CD8-positive, alpha-beta memory T cell (primary cell): ENCODE measurements around the gene LDLRAD4. TPM values are rescaled to one million over a fixed set of nuclear protein-coding genes. Genes with fewer than 3 reads are reported as not detected.
A peak's percentile ranks its signal among the peaks of the same experiment; 100 is the strongest.

Experiments used
- CTCF ChIA-PET: fragments of 350-600 bp; sonication (Branson Sonifier 250); formaldehyde crosslinking; loops from one replicate; lab custom pipeline; 2021; ENCODE audit warnings: antibody characterized with exemption; lab: Charles Lee
- POLR2A ChIA-PET: fragments of 350-600 bp; sonication (Branson Sonifier 250); formaldehyde crosslinking; loops from one replicate; lab custom pipeline; 2021; ENCODE audit warnings: antibody characterized with exemption; lab: Charles Lee
- DNase-seq, 5 donors: peaks; one replicate each; pipeline versions ENCODE4 v3.0.0 to v3.0.0-alpha.2; 2020 to 2022; ENCODE audit warnings: mixed read lengths in 1 of 5
- H3K27ac ChIP-seq: one replicate; pipeline ENCODE4 v1.7.0; 2013; ENCODE audit warnings: low read depth, mild to moderate bottlenecking, low read length, moderate library complexity
- H3K27me3 ChIP-seq: 2 replicates; pipeline ENCODE4 v1.7.0; 2013; ENCODE audit warnings: low read length, mild to moderate bottlenecking; ENCODE audit not compliant: insufficient read depth, poor library complexity, severe bottlenecking
- H3K36me3 ChIP-seq: 2 replicates; pipeline ENCODE4 v1.7.0; 2013; ENCODE audit warnings: mild to moderate bottlenecking, low read length, moderate library complexity; ENCODE audit not compliant: insufficient read depth
- H3K4me1 ChIP-seq: 2 replicates; pipeline ENCODE4 v1.7.0; 2013; ENCODE audit warnings: mild to moderate bottlenecking, low read length, moderate library complexity; ENCODE audit not compliant: insufficient read depth
- H3K4me3 ChIP-seq: 2 replicates; pipeline ENCODE4 v1.7.0; 2013; ENCODE audit warnings: mild to moderate bottlenecking, low read length
- H3K9me3 ChIP-seq: 2 replicates; pipeline ENCODE4 v1.7.0; 2013; ENCODE audit warnings: mild to moderate bottlenecking, low read length
- H3K27ac Mint-ChIP-seq, 8 donors: one replicate each; pipeline ENCODE4 v1.8.0; 2020 to 2021; ENCODE audit warnings: mixed read lengths in 8 of 8, mild to moderate bottlenecking in 6 of 8, inconsistent platforms in 3 of 8, moderate library complexity in 3 of 8
- H3K27me3 Mint-ChIP-seq, 2 donors: one replicate each; pipeline ENCODE4 v1.8.0; 2020 to 2021; ENCODE audit warnings: mixed read lengths in 2 of 2, mild to moderate bottlenecking in 1 of 2, moderate library complexity in 1 of 2
- H3K36me3 Mint-ChIP-seq, 3 donors: one replicate each; pipeline ENCODE4 v1.8.0; 2020 to 2021; ENCODE audit warnings: mixed read lengths in 3 of 3, inconsistent platforms in 1 of 3, mild to moderate bottlenecking in 1 of 3
- H3K4me1 Mint-ChIP-seq, 3 donors: one replicate each; pipeline ENCODE4 v1.8.0; 2020 to 2021; ENCODE audit warnings: mixed read lengths in 3 of 3, inconsistent platforms in 1 of 3, mild to moderate bottlenecking in 1 of 3
- H3K4me3 Mint-ChIP-seq, 7 donors: one replicate each; pipeline ENCODE4 v1.8.0; 2020 to 2021; ENCODE audit warnings: mixed read lengths in 7 of 7, mild to moderate bottlenecking in 6 of 7, moderate library complexity in 4 of 7, inconsistent platforms in 2 of 7
- H3K9me3 Mint-ChIP-seq, 5 donors: one replicate each; pipeline ENCODE4 v1.8.0; 2020 to 2022; ENCODE audit warnings: mixed read lengths in 5 of 5, mild to moderate bottlenecking in 3 of 5, moderate library complexity in 2 of 5, inconsistent platforms in 1 of 5
- polyA plus RNA-seq: library from polyadenylated mRNA; unstranded; fragments of 300-500 nt; fragmentation: Illumina TruSeq; gene quantifications from one replicate; pipeline ENCODE4 v1.2.3, GENCODE V29; 2021
- total RNA-seq, 2 experiments: library from RNA; stranded (reverse); gene quantifications; one replicate each; pipeline ENCODE4 v1.2.3, GENCODE V29; 2021

The LDLRAD4 gene
- total and polyA plus RNA-seq, 3 experiments from 2014 or later: 8.1 to 30.4 (median 27.3) TPM

DNA sequence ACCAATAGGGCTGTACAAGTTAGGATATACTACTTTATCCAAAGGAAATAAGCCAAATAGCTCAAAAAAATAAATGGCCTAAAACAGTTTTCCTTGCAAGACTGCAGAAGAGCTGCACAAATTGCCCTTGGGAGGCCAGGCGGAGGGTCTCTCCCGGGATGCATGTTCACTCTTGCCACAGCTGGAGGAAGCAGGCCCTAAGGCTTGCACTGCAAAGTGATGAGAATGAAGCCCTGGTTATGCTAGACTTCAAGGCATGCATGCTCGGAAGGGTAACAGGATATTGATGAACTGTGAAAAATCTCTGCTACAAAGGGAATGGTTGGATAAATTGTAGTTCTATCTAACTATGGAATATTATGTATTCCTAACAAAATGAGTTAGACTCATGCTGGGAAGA, 27.5 kb upstream of the LDLRAD4 start:
- no peak for DNase-seq
- Histone ChIP-seq H3K36me3 (no peaks in the 10 kb centered on the region), H3K9me3 (no peaks in the 10 kb centered on the region), H3K4me3 (no peak overlapping the region), H3K27ac (no peak overlapping the region), H3K27me3 (no peaks in the 10 kb centered on the region), H3K4me1 (no peaks in the 10 kb centered on the region)
- H3K27ac Mint-ChIP-seq: no peak overlapping the region
- peaks cover 0 to 1% of the 10 kb centered on the region in 2 donors for H3K27me3 Mint-ChIP-seq
- no peaks in the 10 kb centered on the region for H3K36me3 Mint-ChIP-seq
- no peaks in the 10 kb centered on the region for H3K9me3 Mint-ChIP-seq
- no peaks in the 10 kb centered on the region for H3K4me1 Mint-ChIP-seq
- ChIA-PET POLR2A (no interaction called here), CTCF (no interaction called here)
- no peak overlapping the region for H3K4me3 Mint-ChIP-seq

GRCh38 chr18:13191779-13192178, 26.8 kb upstream of the LDLRAD4 start:
- no peak overlapping the region for H3K27ac ChIP-seq
- H3K27me3 ChIP-seq: no peaks in the 10 kb centered on the region
- H3K36me3 ChIP-seq: no peaks in the 10 kb centered on the region
- no peaks in the 10 kb centered on the region for H3K9me3 ChIP-seq
- H3K4me1 Mint-ChIP-seq: no peaks in the 10 kb centered on the region
- ChIA-PET CTCF (no interaction called here), POLR2A (no interaction called here)
- H3K27me3 Mint-ChIP-seq: peaks cover 0 to 4% of the 10 kb centered on the region in 2 donors
- H3K9me3 Mint-ChIP-seq: peaks cover 0 to 1% (median 0%) of the 10 kb centered on the region in 5 donors
- no peaks in the 10 kb centered on the region for H3K36me3 Mint-ChIP-seq
- no peak overlapping the region for H3K4me3 ChIP-seq
- no peaks in the 10 kb centered on the region for H3K4me1 ChIP-seq
- no peak overlapping the region for H3K27ac Mint-ChIP-seq
- no peak for DNase-seq
- no peak overlapping the region for H3K4me3 Mint-ChIP-seq

GRCh38 chr18:13192970-13193369, 25.6 kb upstream of the LDLRAD4 start:
- no peaks in the 10 kb centered on the region for H3K4me1 ChIP-seq
- H3K4me3 Mint-ChIP-seq: no peak overlapping the region
- DNase-seq: no peak
- no peaks in the 10 kb centered on the region for H3K36me3 ChIP-seq
- H3K9me3 Mint-ChIP-seq: peaks cover 0 to 3% (median 0%) of the 10 kb centered on the region in 5 donors
- no peak overlapping the region for H3K27ac ChIP-seq
- no peak overlapping the region for H3K4me3 ChIP-seq
- ChIA-PET CTCF (interaction anchor here (0.6 kb wide), 1 partner anchor 111 kb away, joined by 3 read pairs; no protein-coding TSS in a partner anchor), POLR2A (no interaction called here)
- no peaks in the 10 kb centered on the region for H3K4me1 Mint-ChIP-seq
- no peaks in the 10 kb centered on the region for H3K9me3 ChIP-seq
- no peaks in the 10 kb centered on the region for H3K36me3 Mint-ChIP-seq
- H3K27me3 Mint-ChIP-seq: peaks cover 0 to 13% of the 10 kb centered on the region in 2 donors
- no peak overlapping the region for H3K27ac Mint-ChIP-seq
- H3K27me3 ChIP-seq: no peaks in the 10 kb centered on the region

DNA sequence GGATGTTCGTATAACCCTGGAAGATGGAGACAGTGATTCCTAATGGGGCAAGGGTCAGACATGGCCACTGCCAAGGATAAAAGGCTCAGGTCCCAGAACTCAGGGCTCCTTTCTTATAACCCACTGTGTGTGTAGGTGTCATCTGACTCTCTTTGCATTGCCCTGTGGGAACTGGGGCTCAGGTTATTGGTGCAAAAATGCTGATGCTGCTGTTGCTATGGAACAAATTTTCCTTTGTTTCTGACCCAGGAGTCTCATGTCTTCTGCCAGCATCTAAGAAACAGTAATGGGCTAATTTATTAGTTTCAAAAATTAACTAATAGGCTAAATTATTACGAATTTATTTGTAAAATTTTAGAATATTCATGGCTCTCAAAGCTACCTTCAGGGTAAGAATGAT, 24.3 kb upstream of the LDLRAD4 start:
- no peaks in the 10 kb centered on the region for H3K4me1 ChIP-seq
- Mint-ChIP-seq H3K27me3 (peaks cover 0 to 23% of the 10 kb centered on the region in 2 donors), H3K4me1 (no peaks in the 10 kb centered on the region), H3K27ac (no peak overlapping the region), H3K4me3 (no peak overlapping the region), H3K9me3 (peaks cover under 1 to 11% (median 4%) of the 10 kb centered on the region in 5 donors), H3K36me3 (peaks cover 0 to 3% (median 2%) of the 10 kb centered on the region in 3 donors)
- DNase-seq: no peak
- CTCF ChIA-PET: no interaction called here
- POLR2A ChIA-PET: no interaction called here
- no peaks in the 10 kb centered on the region for H3K9me3 ChIP-seq
- H3K27me3 ChIP-seq: no peaks in the 10 kb centered on the region
- no peak overlapping the region for H3K4me3 ChIP-seq
- H3K36me3 ChIP-seq: no peaks in the 10 kb centered on the region
- H3K27ac ChIP-seq: no peak overlapping the region

DNA sequence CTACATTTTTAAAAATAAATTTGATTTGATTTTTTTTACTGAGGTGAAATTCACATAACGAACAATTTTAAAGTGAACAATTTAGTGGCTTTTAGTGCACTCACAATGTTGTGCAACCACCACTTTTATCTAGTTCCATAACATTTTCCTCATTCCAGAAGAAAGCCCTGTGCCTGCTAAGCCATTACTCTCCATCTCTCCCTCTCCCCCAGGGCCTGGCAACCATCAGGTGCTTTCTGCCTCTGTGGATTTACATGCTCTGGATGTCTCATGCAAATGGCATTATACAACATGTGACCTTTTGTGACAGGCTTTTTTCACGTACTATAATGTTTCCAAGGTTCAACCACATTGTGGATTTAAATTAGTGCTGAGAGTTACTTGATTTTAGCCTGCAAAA, 19.9 kb upstream of the LDLRAD4 start:
- H3K4me1 ChIP-seq: no peaks in the 10 kb centered on the region
- ChIA-PET CTCF (no interaction called here), POLR2A (no interaction called here)
- peaks cover 9 to 24% (median 20%) of the 10 kb centered on the region in 5 donors for H3K9me3 Mint-ChIP-seq
- H3K4me3 Mint-ChIP-seq: no peak overlapping the region
- no peaks in the 10 kb centered on the region for H3K36me3 ChIP-seq
- no peak overlapping the region for H3K4me3 ChIP-seq
- no peaks in the 10 kb centered on the region for H3K9me3 ChIP-seq
- no peaks in the 10 kb centered on the region for H3K4me1 Mint-ChIP-seq
- H3K27ac ChIP-seq: no peak overlapping the region
- no peak for DNase-seq
- H3K27ac Mint-ChIP-seq: no peak overlapping the region
- H3K27me3 ChIP-seq: peaks cover 4% of the 10 kb centered on the region
- H3K36me3 Mint-ChIP-seq: peaks cover 0 to 10% (median 4%) of the 10 kb centered on the region in 3 donors
- peaks cover 5 to 55% of the 10 kb centered on the region in 2 donors for H3K27me3 Mint-ChIP-seq

DNA sequence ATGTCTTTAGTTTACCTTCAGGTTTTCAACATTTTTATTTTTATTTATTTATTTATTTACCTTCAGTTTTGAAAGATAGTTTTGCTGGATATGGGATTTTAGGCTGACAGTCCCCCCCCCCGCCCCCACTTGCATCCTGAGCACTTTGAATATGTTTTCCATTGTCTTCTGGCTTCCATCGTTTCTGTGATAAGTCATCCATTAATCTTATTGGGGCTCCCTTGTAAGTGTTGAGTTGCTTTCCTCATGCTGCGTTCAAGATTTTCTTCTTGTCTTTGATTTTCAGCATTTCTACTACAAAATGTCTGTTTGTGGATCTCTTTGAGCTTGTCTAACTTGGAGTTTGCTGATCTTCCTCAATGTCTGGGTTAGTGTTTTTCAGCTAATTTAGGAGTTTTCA, 19.4 kb upstream of the LDLRAD4 start:
- Mint-ChIP-seq H3K4me3 (no peak overlapping the region), H3K36me3 (peaks cover 0 to 10% (median 4%) of the 10 kb centered on the region in 3 donors), H3K4me1 (no peaks in the 10 kb centered on the region), H3K9me3 (peaks cover 9 to 24% (median 20%) of the 10 kb centered on the region in 5 donors), H3K27ac (no peak overlapping the region), H3K27me3 (peaks cover 5 to 58% of the 10 kb centered on the region in 2 donors)
- no peaks in the 10 kb centered on the region for H3K9me3 ChIP-seq
- H3K36me3 ChIP-seq: no peaks in the 10 kb centered on the region
- no peak overlapping the region for H3K4me3 ChIP-seq
- CTCF ChIA-PET: no interaction called here
- no peaks in the 10 kb centered on the region for H3K4me1 ChIP-seq
- POLR2A ChIA-PET: no interaction called here
- DNase-seq: no peak
- no peak overlapping the region for H3K27ac ChIP-seq
- H3K27me3 ChIP-seq: peaks cover 4% of the 10 kb centered on the region

DNA sequence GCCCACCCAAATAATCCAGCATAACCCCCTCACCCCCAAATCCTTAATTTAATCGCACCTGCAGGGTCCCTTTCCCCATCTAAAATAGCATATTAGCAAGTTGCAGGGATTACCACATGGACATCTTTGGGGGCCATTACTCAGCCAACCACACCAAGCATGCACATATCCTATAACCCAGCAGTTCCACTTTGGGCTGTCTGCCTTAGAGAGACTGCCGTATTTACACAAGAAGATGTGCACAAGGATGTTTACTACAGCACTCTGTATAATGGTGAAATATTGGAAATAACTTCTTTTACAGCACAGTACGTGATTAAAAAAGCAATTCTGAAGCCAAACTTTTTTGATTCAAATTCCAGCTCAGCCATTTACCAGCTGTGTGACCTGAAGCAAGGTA, 17.3 kb upstream of the LDLRAD4 start:
- H3K4me1 Mint-ChIP-seq: no peaks in the 10 kb centered on the region

GRCh38 chr18:13202571-13202970, 16.0 kb upstream of the LDLRAD4 start:
- Histone ChIP-seq H3K4me1 (no peaks in the 10 kb centered on the region), H3K27ac (no peak overlapping the region), H3K36me3 (no peaks in the 10 kb centered on the region), H3K4me3 (no peak overlapping the region), H3K9me3 (no peaks in the 10 kb centered on the region), H3K27me3 (peaks cover 9% of the 10 kb centered on the region)
- H3K27ac Mint-ChIP-seq: peak overlapping the region in 1 of 8 donors; percentile 33
- H3K27me3 Mint-ChIP-seq: peaks cover 16 to 76% of the 10 kb centered on the region in 2 donors
- ChIA-PET CTCF (no interaction called here), POLR2A (no interaction called here)
- no peak for DNase-seq
- H3K4me3 Mint-ChIP-seq: no peak overlapping the region
- peaks cover 9 to 22% (median 20%) of the 10 kb centered on the region in 5 donors for H3K9me3 Mint-ChIP-seq
- peaks cover 0 to 12% (median 4%) of the 10 kb centered on the region in 3 donors for H3K36me3 Mint-ChIP-seq
- H3K4me1 Mint-ChIP-seq: no peaks in the 10 kb centered on the region

More for the DNA sequence above, 17.3 kb upstream of the LDLRAD4 start:
- H3K9me3 Mint-ChIP-seq: peaks cover 9 to 22% (median 20%) of the 10 kb centered on the region in 5 donors
- no peak for DNase-seq
- no peak overlapping the region for H3K27ac ChIP-seq
- no peak overlapping the region for H3K4me3 ChIP-seq
- H3K27ac Mint-ChIP-seq: no peak overlapping the region
- peaks cover 4% of the 10 kb centered on the region for H3K27me3 ChIP-seq
- peaks cover 0 to 10% (median 4%) of the 10 kb centered on the region in 3 donors for H3K36me3 Mint-ChIP-seq
- H3K27me3 Mint-ChIP-seq: peaks cover 10 to 73% of the 10 kb centered on the region in 2 donors
- CTCF ChIA-PET: no interaction called here
- POLR2A ChIA-PET: no interaction called here
- no peaks in the 10 kb centered on the region for H3K36me3 ChIP-seq
- no peak overlapping the region for H3K4me3 Mint-ChIP-seq
- no peaks in the 10 kb centered on the region for H3K9me3 ChIP-seq
- no peaks in the 10 kb centered on the region for H3K4me1 ChIP-seq
